ENCODE measurements around the gene AUTS2.

AUTS2 gene

GRCh38 chr7:70415179-70415972 lies 817.1 kb downstream of the AUTS2 start:
- no peak overlapping the region for H3K4me3 ChIP-seq (ENCODE audit: low read length)
- TF ChIP-seq CTCF (conservative IDR thresholded peaks at IDR 0.05; ENCODE audit: low read depth, low read length): no peak
- no peak for DNase-seq (ENCODE audit: low read depth)

GRCh38 chr7:70416347-70416985 lies 818.2 kb downstream of the AUTS2 start:
- no peak for DNase-seq (ENCODE audit: low read depth)
- TF ChIP-seq CTCF (conservative IDR thresholded peaks at IDR 0.05; ENCODE audit: low read depth, low read length): no peak

GRCh38 chr7:70416986-70417655 lies 818.8 kb downstream of the AUTS2 start:
- no peak overlapping the region for H3K4me3 ChIP-seq (ENCODE audit: low read length)
- no peak for DNase-seq (ENCODE audit: low read depth)
- peak; percentile 6 for TF ChIP-seq CTCF (conservative IDR thresholded peaks at IDR 0.05; ENCODE audit: low read depth, low read length)

More at GRCh38 chr7:70416347-70416985, 818.2 kb downstream of the AUTS2 start:
- no peak overlapping the region for H3K4me3 ChIP-seq (ENCODE audit: low read length)

GRCh38 chr7:70419526-70420380 lies 821.5 kb downstream of the AUTS2 start:
- TF ChIP-seq CTCF (conservative IDR thresholded peaks at IDR 0.05; ENCODE audit: low read depth, low read length): no peak
- H3K4me3 ChIP-seq (ENCODE audit: low read length): no peak overlapping the region
- DNase-seq (ENCODE audit: low read depth): no peak

GRCh38 chr7:70420381-70420662 lies 822.0 kb downstream of the AUTS2 start:
- no peak for DNase-seq (ENCODE audit: low read depth)
- H3K4me3 ChIP-seq (ENCODE audit: low read length): no peak overlapping the region
- TF ChIP-seq CTCF (conservative IDR thresholded peaks at IDR 0.05; ENCODE audit: low read depth, low read length): no peak

- no peak for TF ChIP-seq CTCF (conservative IDR thresholded peaks at IDR 0.05; ENCODE audit: low read depth, low read length)
- no peak overlapping the region for H3K4me3 ChIP-seq (ENCODE audit: low read length)
- DNase-seq (ENCODE audit: low read depth): no peak
Observed at GRCh38 chr7:70421319-70421718, 823.0 kb downstream of the AUTS2 start.
